Activated gamma-delta T cell treated with anti-CD3 and anti-CD28 coated beads, Interleukin-2, amount 50 U/mL, for 16 hours (primary cell): ENCODE measurements around the gene ZNF592.

ENCODE experiments used
- DNase-seq: peaks from one replicate; pipeline ENCODE4 v3.0.0-alpha.2; 2020; ENCODE audit warnings: low read depth

Gene ZNF592

GRCh38 chr15:84855765-84856164, 107.4 kb downstream of the ZNF592 start:
- DNase-seq = no peak
